Keratinocyte (primary cell): Measurements from ENCODE around the gene ITGAE. TPM values are rescaled to one million over a fixed set of nuclear protein-coding genes. Genes with fewer than 3 reads are reported as not detected.

Source experiments
- DNase-seq: peaks from one replicate; pipeline ENCODE4 v3.0.0-alpha.2; 2011; ENCODE audit warnings: low read depth, missing footprints, low spot score
- FAIRE-seq: peaks from 2 replicates; lab custom pipeline; 2011; peaks lifted over from hg19 to GRCh38; lab: Jason Lieb, UNC
- H2AFZ ChIP-seq: 2 replicates; pipeline ENCODE4 v1.6.0; 2012; ENCODE audit warnings: low read length, control low read depth, inconsistent platforms; ENCODE audit not compliant: control insufficient read depth
- H3K27ac ChIP-seq: 2 replicates; pipeline ENCODE4 v1.5.1; 2011; ENCODE audit warnings: low read length; ENCODE audit not compliant: control insufficient read depth, insufficient read depth
- H3K27me3 ChIP-seq: 3 replicates; pipeline ENCODE4 v1.6.0; 2011; ENCODE audit warnings: low read length; ENCODE audit not compliant: control insufficient read depth, insufficient read depth; ENCODE audit errors: extremely low read depth
- H3K36me3 ChIP-seq, 2 experiments: 2 replicates in 1 of 2; 3 replicates in 1 of 2; pipeline ENCODE4 v1.5.1; 2011; ENCODE audit warnings: low read length in 2 of 2, mild to moderate bottlenecking in 1 of 2; ENCODE audit not compliant: control insufficient read depth in 2 of 2, insufficient read depth in 2 of 2; ENCODE audit errors: extremely low read depth in 1 of 2
- H3K4me1 ChIP-seq: 3 replicates; pipeline ENCODE4 v1.5.1; 2011; ENCODE audit warnings: low read length; ENCODE audit not compliant: control insufficient read depth, insufficient read depth; ENCODE audit errors: extremely low read depth
- H3K4me2 ChIP-seq: 3 replicates; pipeline ENCODE4 v1.6.0; 2011; ENCODE audit warnings: low read depth, low read length; ENCODE audit not compliant: control insufficient read depth, insufficient read depth; ENCODE audit errors: extremely low read depth
- H3K4me3 ChIP-seq, 3 experiments: fragments of 200-600 bp in 1 of 3; sonication (generic) in 1 of 3; 2 replicates in 2 of 3; 3 replicates in 1 of 3; pipeline ENCODE4 v1.5.1; 2011 to 2016; ENCODE audit warnings: low read length in 3 of 3, mild to moderate bottlenecking in 3 of 3, control low read depth in 2 of 3, inconsistent platforms in 1 of 3, low read depth in 1 of 3, mixed read lengths in 1 of 3, mixed run types in 1 of 3, moderate library complexity in 1 of 3; ENCODE audit not compliant: control insufficient read depth in 2 of 3, insufficient read depth in 2 of 3; ENCODE audit errors: extremely low read depth in 1 of 3
- H3K79me2 ChIP-seq: 2 replicates; pipeline ENCODE4 v1.6.0; 2012; ENCODE audit warnings: low read length; ENCODE audit not compliant: control insufficient read depth, insufficient read depth
- H3K9ac ChIP-seq: 3 replicates; pipeline ENCODE4 v1.6.0; 2011; ENCODE audit warnings: low read length; ENCODE audit not compliant: control insufficient read depth, insufficient read depth; ENCODE audit errors: extremely low read depth
- H3K9me1 ChIP-seq: 3 replicates; pipeline ENCODE4 v1.6.0; 2011; ENCODE audit warnings: low read length; ENCODE audit not compliant: control insufficient read depth, insufficient read depth; ENCODE audit errors: extremely low read depth
- H3K9me3 ChIP-seq: 2 replicates; pipeline ENCODE4 v1.5.1; 2012; ENCODE audit warnings: low read depth, low read length; ENCODE audit not compliant: control insufficient read depth
- H4K20me1 ChIP-seq: 3 replicates; pipeline ENCODE4 v1.6.0; 2011; ENCODE audit warnings: low read length; ENCODE audit not compliant: control insufficient read depth, insufficient read depth; ENCODE audit errors: extremely low read depth
- EZH2 ChIP-seq: IDR thresholded peaks from one replicate; pipeline ENCODE4 v1.6.1; 2012; ENCODE audit warnings: inconsistent platforms, mild to moderate bottlenecking, low read length, moderate library complexity
- dilution Hi-C: fragments of 300-500 bp; cut with MboI; formaldehyde crosslinking; loops from one replicate; pipeline ENCODE4 v1.7.0; 2020; ENCODE audit warnings: low sequenced_read_pairs; ENCODE audit not compliant: extremely low pct_ligation_motif_present
- polyA plus RNA-seq, 5 experiments: library from polyadenylated mRNA; depleted of rRNA in 3 of 5; stranded (reverse) in 3 of 5; stranded (forward) in 1 of 5; unstranded in 1 of 5; fragments of >200 nt; gene quantifications; 1 replicate in 1 of 5; 2 replicates in 3 of 5; 3 replicates in 1 of 5; pipeline versions ENCODE4 v1.2.1 to v1.2.3, GENCODE V29; 2011 to 2012; ENCODE audit warnings: missing spikeins in 2 of 5, low read depth in 1 of 5, low replicate concordance in 1 of 5
- TF ChIP-seq, protein P1 (sequence below), 3 experiments: IDR thresholded peaks in 1 of 3; conservative IDR thresholded peaks in 1 of 3; optimal IDR thresholded peaks in 1 of 3; 2 replicates in 2 of 3; 3 replicates in 1 of 3; pipeline versions ENCODE3 to v1.5.1; 2011; ENCODE audit warnings: low read length in 3 of 3, mild to moderate bottlenecking in 3 of 3, moderate library complexity in 2 of 3, control low read depth in 1 of 3, inconsistent platforms in 1 of 3; ENCODE audit not compliant: insufficient read depth in 2 of 3; ENCODE audit errors: extremely low read depth in 1 of 3

ITGAE gene
- polyA plus RNA-seq, 1 donor (not counting 4 experiments of a cell fraction or from before 2014, with no cell fraction given): 66.6 TPM

DNA sequence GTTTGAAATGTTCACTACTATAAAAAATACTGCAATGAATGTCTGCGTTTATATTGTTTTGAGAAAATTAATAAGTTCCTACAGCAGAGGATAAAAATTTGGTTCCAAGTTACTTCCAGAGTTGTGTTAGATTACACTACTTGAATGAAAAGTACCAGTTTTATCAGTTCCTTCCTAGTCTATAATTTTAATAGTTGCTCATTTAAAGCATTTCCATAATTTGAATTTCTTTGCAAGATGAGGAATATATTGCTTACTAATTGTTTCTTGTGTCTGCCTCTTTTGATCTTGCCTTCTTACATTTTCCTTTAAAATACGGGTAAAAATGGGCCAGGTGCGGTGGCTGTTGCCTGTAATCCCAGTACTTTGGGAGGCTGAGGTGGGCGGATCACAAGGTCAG is 128.4 kb downstream of the ITGAE start:
- Histone ChIP-seq H3K9me1 (no peaks in the 10 kb centered on the region), H3K4me2 (no peak overlapping the region)
- FAIRE-seq: no peak

DNA sequence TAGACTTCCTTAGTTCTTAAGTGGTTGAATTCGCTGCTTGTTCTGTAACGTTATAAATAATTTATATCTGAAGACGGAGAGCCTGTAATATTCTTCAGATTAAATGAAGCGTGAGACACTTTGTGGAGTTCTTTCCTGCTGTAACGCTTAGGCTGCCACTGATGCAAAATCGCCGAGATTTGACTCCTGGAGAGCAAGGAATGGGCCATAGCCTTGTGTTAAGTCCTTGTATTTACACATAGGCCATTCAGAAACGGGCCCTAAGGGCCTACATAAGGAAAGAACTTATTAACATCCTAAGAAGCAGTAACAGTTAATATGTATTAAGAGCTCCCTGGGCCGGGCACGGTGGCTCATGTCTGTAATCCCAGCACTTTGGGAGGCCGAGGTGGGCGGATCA is 131.4 kb downstream of the ITGAE start:
- H3K27ac ChIP-seq: peak overlapping the region; percentile 83
- H3K9me3 ChIP-seq: no peaks in the 10 kb centered on the region
- H3K4me2 ChIP-seq: peak overlapping the region; percentile 98
- dilution Hi-C loops: no loop called here
- H3K4me3 ChIP-seq: peak overlapping the region; percentile 96 to 99 (median 98)
- FAIRE-seq (no peak), DNase-seq (no peak)
- peaks cover 9% of the 10 kb centered on the region for H4K20me1 ChIP-seq
- H3K27me3 ChIP-seq: no peaks in the 10 kb centered on the region
- H3K79me2 ChIP-seq: peaks cover 44% of the 10 kb centered on the region
- peaks cover 30% of the 10 kb centered on the region for H3K4me1 ChIP-seq
- no peak overlapping the region for H2AFZ ChIP-seq
- peaks cover 5% of the 10 kb centered on the region for H3K9me1 ChIP-seq
- no peak for TF ChIP-seq EZH2
- TF ChIP-seq, protein P1, sequence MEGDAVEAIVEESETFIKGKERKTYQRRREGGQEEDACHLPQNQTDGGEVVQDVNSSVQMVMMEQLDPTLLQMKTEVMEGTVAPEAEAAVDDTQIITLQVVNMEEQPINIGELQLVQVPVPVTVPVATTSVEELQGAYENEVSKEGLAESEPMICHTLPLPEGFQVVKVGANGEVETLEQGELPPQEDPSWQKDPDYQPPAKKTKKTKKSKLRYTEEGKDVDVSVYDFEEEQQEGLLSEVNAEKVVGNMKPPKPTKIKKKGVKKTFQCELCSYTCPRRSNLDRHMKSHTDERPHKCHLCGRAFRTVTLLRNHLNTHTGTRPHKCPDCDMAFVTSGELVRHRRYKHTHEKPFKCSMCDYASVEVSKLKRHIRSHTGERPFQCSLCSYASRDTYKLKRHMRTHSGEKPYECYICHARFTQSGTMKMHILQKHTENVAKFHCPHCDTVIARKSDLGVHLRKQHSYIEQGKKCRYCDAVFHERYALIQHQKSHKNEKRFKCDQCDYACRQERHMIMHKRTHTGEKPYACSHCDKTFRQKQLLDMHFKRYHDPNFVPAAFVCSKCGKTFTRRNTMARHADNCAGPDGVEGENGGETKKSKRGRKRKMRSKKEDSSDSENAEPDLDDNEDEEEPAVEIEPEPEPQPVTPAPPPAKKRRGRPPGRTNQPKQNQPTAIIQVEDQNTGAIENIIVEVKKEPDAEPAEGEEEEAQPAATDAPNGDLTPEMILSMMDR (optimal IDR thresholded peaks at IDR 0.05 in 1 of 3, IDR thresholded peaks at IDR 0.05 in 1 of 3, conservative IDR thresholded peaks at IDR 0.05 in 1 of 3; ENCODE audit: extremely low read depth in 1 of 3, insufficient read depth in 2 of 3, low read length in 3 of 3): no peak
- peak overlapping the region; percentile 96 for H3K9ac ChIP-seq
- peaks cover 9 to 22% of the 10 kb centered on the region in 2 experiments for H3K36me3 ChIP-seq

More for the DNA sequence above, 128.4 kb downstream of the ITGAE start:
- dilution Hi-C loops: no loop called here
- no peak overlapping the region for H3K9ac ChIP-seq
- no peak overlapping the region for H3K4me3 ChIP-seq
- H3K4me1 ChIP-seq: peaks cover 10% of the 10 kb centered on the region
- no peak overlapping the region for H3K27ac ChIP-seq
- H3K27me3 ChIP-seq: peaks cover 2% of the 10 kb centered on the region
- no peak overlapping the region for H2AFZ ChIP-seq
- H4K20me1 ChIP-seq: no peaks in the 10 kb centered on the region
- no peak for DNase-seq
- no peak for TF ChIP-seq EZH2
- TF ChIP-seq, protein P1 (optimal IDR thresholded peaks at IDR 0.05 in 1 of 3, IDR thresholded peaks at IDR 0.05 in 1 of 3, conservative IDR thresholded peaks at IDR 0.05 in 1 of 3; ENCODE audit: extremely low read depth in 1 of 3, insufficient read depth in 2 of 3, low read length in 3 of 3): no peak
- H3K36me3 ChIP-seq: peaks cover 0 to 7% of the 10 kb centered on the region in 2 experiments
- peaks cover 21% of the 10 kb centered on the region for H3K79me2 ChIP-seq
- H3K9me3 ChIP-seq: no peaks in the 10 kb centered on the region
